Panc1 (cell line): Measurements from ENCODE around the gene MGRN1. TPM values are rescaled to one million over a fixed set of nuclear protein-coding genes. Genes with fewer than 3 reads are reported as not detected.

ENCODE experiments used
- ATAC-seq: fragments of 200-7000 bp; cut with Tn5 transposase; 2 replicates; pipeline ENCODE4 v1.9.1; 2020; ENCODE audit warnings: mild to moderate bottlenecking, moderate library complexity
- BruUV-seq: library from RNA; stranded (reverse); fragments of 400-500 nt; replicated peaks from 2 replicates; lab custom pipeline; 2021; lab: Mats Ljungman, UMichigan
- CTCF ChIA-PET: fragments of 300-600 bp; sonication (Branson Sonifier 250); formaldehyde crosslinking; loops from one replicate; lab custom pipeline; 2022; ENCODE audit warnings: antibody characterized with exemption; lab: Charles Lee
- POLR2A ChIA-PET: fragments of 300-600 bp; sonication (Branson Sonifier 250); formaldehyde crosslinking; loops from one replicate; lab custom pipeline; 2022; ENCODE audit warnings: antibody characterized with exemption; lab: Charles Lee
- DNase-seq: peaks from one replicate; pipeline ENCODE4 v3.0.0-alpha.2; 2010; ENCODE audit warnings: low read depth, low spot score
- H3K27ac ChIP-seq: 2 replicates; pipeline ENCODE4 v1.5.1; 2011; ENCODE audit warnings: mild to moderate bottlenecking, low read length, inconsistent platforms
- H3K27me3 ChIP-seq: fragments of 200-500 bp; sonication (Bioruptor generic); 2 replicates; pipeline ENCODE4 v1.6.0; 2014; ENCODE audit warnings: low read length, inconsistent platforms; ENCODE audit not compliant: control insufficient read depth, insufficient read depth
- H3K36me3 ChIP-seq: fragments of 200-500 bp; sonication (Bioruptor generic); 2 replicates; pipeline ENCODE4 v1.5.1; 2014; ENCODE audit warnings: inconsistent platforms, mild to moderate bottlenecking, low read length, moderate library complexity; ENCODE audit not compliant: control insufficient read depth, insufficient read depth
- H3K4me1 ChIP-seq: 2 replicates; pipeline ENCODE4 v1.5.1; 2011; ENCODE audit warnings: inconsistent platforms, mild to moderate bottlenecking, low read length, moderate library complexity; ENCODE audit not compliant: control insufficient read depth, insufficient read depth
- H3K4me3 ChIP-seq, 2 experiments: 2 replicates each; pipeline ENCODE4 v1.5.1; 2011 to 2012; ENCODE audit warnings: low read depth in 2 of 2, low read length in 2 of 2, mild to moderate bottlenecking in 2 of 2, inconsistent platforms in 1 of 2, moderate library complexity in 1 of 2
- H3K9me3 ChIP-seq: fragments of 200-500 bp; sonication (Bioruptor generic); 2 replicates; pipeline ENCODE4 v1.5.1; 2014; ENCODE audit warnings: low read depth, mild to moderate bottlenecking, inconsistent platforms, low read length, moderate library complexity; ENCODE audit not compliant: control insufficient read depth, insufficient read depth
- POLR2AphosphoS5 ChIP-seq: IDR thresholded peaks from 2 replicates; pipeline ENCODE4 v1.6.1; 2012; ENCODE audit warnings: mild to moderate bottlenecking, low read depth, low read length, moderate library complexity
- SIN3A ChIP-seq: IDR thresholded peaks from 2 replicates; pipeline ENCODE4 v1.6.1; 2012; ENCODE audit warnings: low read depth, mild to moderate bottlenecking, low read length, moderate library complexity, borderline replicate concordance; ENCODE audit not compliant: insufficient read depth
- TCF7L2 ChIP-seq: IDR thresholded peaks from 2 replicates; pipeline ENCODE4 v1.6.1; 2011; ENCODE audit warnings: mild to moderate bottlenecking, low read depth, low read length, inconsistent platforms
- in situ Hi-C: cut with HindIII; loops from 2 replicates; pipeline ENCODE4 v1.10.0; 2016; ENCODE audit warnings: low sequenced_read_pairs, low pct_unique_long_range_greater_than_20kb
- intact Hi-C: fragments of 100-400 bp; cut with micrococcal nuclease; formaldehyde crosslinking; loops from one replicate; pipeline ENCODE4 v1.10.0; 2022; ENCODE audit not compliant: unreplicated experiment
- total RNA-seq: library from RNA; stranded (reverse); gene quantifications from one replicate; pipeline ENCODE4 v1.2.1, GENCODE V29; 2021; ENCODE audit not compliant: unreplicated experiment
- TF ChIP-seq, protein P1 (sequence below), 2 experiments: IDR thresholded peaks; 2 replicates each; pipeline ENCODE4 v1.6.1; 2011 to 2012; ENCODE audit warnings: low read depth in 2 of 2, control low read depth in 1 of 2, low read length in 1 of 2, mild to moderate bottlenecking in 1 of 2, moderate library complexity in 1 of 2; ENCODE audit not compliant: insufficient read depth in 1 of 2
- TF ChIP-seq, protein P2 (sequence below): fragments of 450-650 bp; IDR thresholded peaks from 2 replicates; pipeline ENCODE4 v1.5.1; 2017; ENCODE audit warnings: mild to moderate bottlenecking

The MGRN1 gene
- total RNA-seq, 1 experiment from 2014 or later: 59.7 TPM

DNA sequence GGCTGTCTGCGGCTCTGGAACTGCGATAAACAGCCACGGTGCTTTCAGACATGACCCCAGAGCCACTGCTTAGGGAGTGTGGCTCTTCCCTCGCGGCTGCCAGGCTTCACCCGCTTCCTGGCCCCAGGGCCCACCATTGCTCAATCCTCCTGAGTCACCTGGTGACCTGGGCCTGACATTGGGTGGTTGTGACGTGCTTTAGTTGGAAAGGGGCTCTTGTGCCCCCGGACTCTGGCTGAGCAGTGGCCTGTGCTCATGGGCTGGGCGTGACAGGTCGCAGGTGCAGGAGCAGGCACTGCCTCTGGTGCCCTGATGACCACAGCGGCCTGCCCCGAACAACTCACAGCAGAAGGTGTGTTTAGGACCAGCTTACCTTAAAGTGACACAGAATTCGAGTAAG, 60.1 kb downstream of the MGRN1 start:
- BruUV-seq: no TSS peak
- Histone ChIP-seq H3K36me3 (no peaks in the 10 kb centered on the region), H3K27me3 (no peaks in the 10 kb centered on the region), H3K4me3 (no peak overlapping the region), H3K27ac (no peak overlapping the region), H3K4me1 (no peaks in the 10 kb centered on the region), H3K9me3 (no peaks in the 10 kb centered on the region)
- in situ Hi-C loops: no loop called here
- TF ChIP-seq, protein P1, sequence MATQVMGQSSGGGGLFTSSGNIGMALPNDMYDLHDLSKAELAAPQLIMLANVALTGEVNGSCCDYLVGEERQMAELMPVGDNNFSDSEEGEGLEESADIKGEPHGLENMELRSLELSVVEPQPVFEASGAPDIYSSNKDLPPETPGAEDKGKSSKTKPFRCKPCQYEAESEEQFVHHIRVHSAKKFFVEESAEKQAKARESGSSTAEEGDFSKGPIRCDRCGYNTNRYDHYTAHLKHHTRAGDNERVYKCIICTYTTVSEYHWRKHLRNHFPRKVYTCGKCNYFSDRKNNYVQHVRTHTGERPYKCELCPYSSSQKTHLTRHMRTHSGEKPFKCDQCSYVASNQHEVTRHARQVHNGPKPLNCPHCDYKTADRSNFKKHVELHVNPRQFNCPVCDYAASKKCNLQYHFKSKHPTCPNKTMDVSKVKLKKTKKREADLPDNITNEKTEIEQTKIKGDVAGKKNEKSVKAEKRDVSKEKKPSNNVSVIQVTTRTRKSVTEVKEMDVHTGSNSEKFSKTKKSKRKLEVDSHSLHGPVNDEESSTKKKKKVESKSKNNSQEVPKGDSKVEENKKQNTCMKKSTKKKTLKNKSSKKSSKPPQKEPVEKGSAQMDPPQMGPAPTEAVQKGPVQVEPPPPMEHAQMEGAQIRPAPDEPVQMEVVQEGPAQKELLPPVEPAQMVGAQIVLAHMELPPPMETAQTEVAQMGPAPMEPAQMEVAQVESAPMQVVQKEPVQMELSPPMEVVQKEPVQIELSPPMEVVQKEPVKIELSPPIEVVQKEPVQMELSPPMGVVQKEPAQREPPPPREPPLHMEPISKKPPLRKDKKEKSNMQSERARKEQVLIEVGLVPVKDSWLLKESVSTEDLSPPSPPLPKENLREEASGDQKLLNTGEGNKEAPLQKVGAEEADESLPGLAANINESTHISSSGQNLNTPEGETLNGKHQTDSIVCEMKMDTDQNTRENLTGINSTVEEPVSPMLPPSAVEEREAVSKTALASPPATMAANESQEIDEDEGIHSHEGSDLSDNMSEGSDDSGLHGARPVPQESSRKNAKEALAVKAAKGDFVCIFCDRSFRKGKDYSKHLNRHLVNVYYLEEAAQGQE (IDR thresholded peaks at IDR 0.05; ENCODE audit: insufficient read depth in 1 of 2, low read depth in 2 of 2, low read length in 1 of 2): no peak
- DNase-seq: no peak
- ChIA-PET CTCF (no interaction called here), POLR2A (no interaction called here)
- no peak for ATAC-seq
- intact Hi-C loops: no loop called here

DNA sequence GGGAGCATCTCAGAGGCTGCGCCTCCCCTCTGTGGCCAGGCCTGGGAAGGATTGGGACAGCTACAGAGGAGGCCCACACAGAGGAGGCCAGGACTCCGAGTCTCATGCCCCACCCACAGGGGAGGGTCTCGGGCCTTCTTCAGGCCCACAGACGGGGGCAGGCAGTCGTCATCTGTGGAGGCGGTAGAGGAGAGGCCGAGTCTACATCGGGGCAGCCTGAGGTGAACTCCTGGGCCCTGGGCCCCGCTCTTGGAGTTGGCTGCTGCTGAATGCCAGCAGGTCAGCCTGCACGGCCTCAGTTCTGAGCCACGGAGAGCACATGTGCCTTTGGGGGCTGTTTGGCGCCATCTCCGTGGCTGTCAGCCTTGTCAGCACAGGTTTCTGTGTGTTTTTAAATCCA, 60.7 kb downstream of the MGRN1 start:
- ATAC-seq (no peak), DNase-seq (no peak)
- H3K9me3 ChIP-seq: no peaks in the 10 kb centered on the region
- no peaks in the 10 kb centered on the region for H3K27me3 ChIP-seq
- no peak overlapping the region for H3K4me3 ChIP-seq
- ChIA-PET POLR2A (no interaction called here), CTCF (no interaction called here)
- intact Hi-C loops (no loop called here), in situ Hi-C loops (no loop called here)
- TF ChIP-seq, protein P2, sequence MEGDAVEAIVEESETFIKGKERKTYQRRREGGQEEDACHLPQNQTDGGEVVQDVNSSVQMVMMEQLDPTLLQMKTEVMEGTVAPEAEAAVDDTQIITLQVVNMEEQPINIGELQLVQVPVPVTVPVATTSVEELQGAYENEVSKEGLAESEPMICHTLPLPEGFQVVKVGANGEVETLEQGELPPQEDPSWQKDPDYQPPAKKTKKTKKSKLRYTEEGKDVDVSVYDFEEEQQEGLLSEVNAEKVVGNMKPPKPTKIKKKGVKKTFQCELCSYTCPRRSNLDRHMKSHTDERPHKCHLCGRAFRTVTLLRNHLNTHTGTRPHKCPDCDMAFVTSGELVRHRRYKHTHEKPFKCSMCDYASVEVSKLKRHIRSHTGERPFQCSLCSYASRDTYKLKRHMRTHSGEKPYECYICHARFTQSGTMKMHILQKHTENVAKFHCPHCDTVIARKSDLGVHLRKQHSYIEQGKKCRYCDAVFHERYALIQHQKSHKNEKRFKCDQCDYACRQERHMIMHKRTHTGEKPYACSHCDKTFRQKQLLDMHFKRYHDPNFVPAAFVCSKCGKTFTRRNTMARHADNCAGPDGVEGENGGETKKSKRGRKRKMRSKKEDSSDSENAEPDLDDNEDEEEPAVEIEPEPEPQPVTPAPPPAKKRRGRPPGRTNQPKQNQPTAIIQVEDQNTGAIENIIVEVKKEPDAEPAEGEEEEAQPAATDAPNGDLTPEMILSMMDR: no peak
- TF ChIP-seq SIN3A (no peak), POLR2AphosphoS5 (no peak), TCF7L2 (no peak)
- TF ChIP-seq, protein P1 (IDR thresholded peaks at IDR 0.05; ENCODE audit: insufficient read depth in 1 of 2, low read depth in 2 of 2, low read length in 1 of 2): no peak
- H3K4me1 ChIP-seq: no peaks in the 10 kb centered on the region
- no peaks in the 10 kb centered on the region for H3K36me3 ChIP-seq
- no TSS peak for BruUV-seq
- no peak overlapping the region for H3K27ac ChIP-seq
